CD4-positive, alpha-beta memory T cell (primary cell): ENCODE results near the gene VSTM2L. TPM values are rescaled to one million over a fixed set of nuclear protein-coding genes. Genes with fewer than 3 reads are reported as not detected.

Experiments
- CTCF ChIA-PET: fragments of 350-600 bp; sonication (Branson Sonifier 250); formaldehyde crosslinking; loops from one replicate; lab custom pipeline; 2021; ENCODE audit warnings: inconsistent platforms; ENCODE audit not compliant: partially characterized antibody; lab: Charles Lee
- POLR2A ChIA-PET: fragments of 350-600 bp; sonication (Branson Sonifier 250); formaldehyde crosslinking; loops from one replicate; lab custom pipeline; 2021; ENCODE audit not compliant: partially characterized antibody; lab: Charles Lee
- DNase-seq, 5 donors: peaks; one replicate each; pipeline versions ENCODE4 v3.0.0 to v3.0.0-alpha.2; 2020 to 2022; ENCODE audit warnings: mixed read lengths in 1 of 5
- H3K27ac ChIP-seq: one replicate; pipeline ENCODE4 v1.7.0; 2013; ENCODE audit warnings: low read depth, low read length
- H3K27me3 ChIP-seq: 2 replicates; pipeline ENCODE4 v1.7.0; 2013; ENCODE audit warnings: mild to moderate bottlenecking, low read length, moderate library complexity; ENCODE audit not compliant: insufficient read depth
- H3K36me3 ChIP-seq: 2 replicates; pipeline ENCODE4 v1.7.0; 2013; ENCODE audit warnings: mild to moderate bottlenecking, low read length, moderate library complexity; ENCODE audit not compliant: insufficient read depth
- H3K4me1 ChIP-seq: 2 replicates; pipeline ENCODE4 v1.7.0; 2013; ENCODE audit warnings: mild to moderate bottlenecking, low read length, moderate library complexity; ENCODE audit not compliant: insufficient read depth
- H3K4me3 ChIP-seq, 2 donors: one replicate each; pipeline ENCODE4 v1.7.0; 2013; ENCODE audit warnings: low read length in 2 of 2, mild to moderate bottlenecking in 1 of 2
- H3K9me3 ChIP-seq, 2 donors: one replicate each; pipeline ENCODE4 v1.7.0; 2013; ENCODE audit warnings: low read length in 2 of 2, control low read depth in 1 of 2; ENCODE audit not compliant: control insufficient read depth in 1 of 2
- H3K27ac Mint-ChIP-seq, 7 donors: one replicate each; pipeline ENCODE4 v1.8.0; 2020 to 2021; ENCODE audit warnings: mixed read lengths in 7 of 7, mild to moderate bottlenecking in 6 of 7, inconsistent platforms in 3 of 7, moderate library complexity in 3 of 7
- H3K27me3 Mint-ChIP-seq, 2 donors: one replicate each; pipeline ENCODE4 v1.8.0; 2020 to 2021; ENCODE audit warnings: mixed read lengths in 2 of 2
- H3K36me3 Mint-ChIP-seq, 2 donors: one replicate each; pipeline ENCODE4 v1.8.0; 2020 to 2021; ENCODE audit warnings: mixed read lengths in 2 of 2, inconsistent platforms in 1 of 2, mild to moderate bottlenecking in 1 of 2
- H3K4me1 Mint-ChIP-seq, 4 donors: one replicate each; pipeline ENCODE4 v1.8.0; 2020 to 2021; ENCODE audit warnings: mixed read lengths in 4 of 4, mild to moderate bottlenecking in 1 of 4
- H3K4me3 Mint-ChIP-seq, 8 donors: one replicate each; pipeline ENCODE4 v1.8.0; 2020 to 2021; ENCODE audit warnings: mixed read lengths in 8 of 8, mild to moderate bottlenecking in 7 of 8, moderate library complexity in 6 of 8, inconsistent platforms in 3 of 8
- H3K9me3 Mint-ChIP-seq, 8 donors: one replicate each; pipeline ENCODE4 v1.8.0; 2020 to 2021; ENCODE audit warnings: mixed read lengths in 8 of 8, mild to moderate bottlenecking in 5 of 8, inconsistent platforms in 3 of 8, moderate library complexity in 1 of 8
- intact Hi-C: fragments of 100-400 bp; cut with micrococcal nuclease; formaldehyde crosslinking; loops from one replicate; pipeline ENCODE4 v1.15.1; 2023
- polyA plus RNA-seq, 2 donors: library from polyadenylated mRNA; unstranded; fragments of 300-500 nt; fragmentation: Illumina TruSeq; gene quantifications; one replicate each; pipeline ENCODE4 v1.2.3, GENCODE V29; 2021
- total RNA-seq, 2 experiments: library from RNA; stranded (reverse); gene quantifications; one replicate each; pipeline ENCODE4 v1.2.3, GENCODE V29; 2021

The VSTM2L gene
- total and polyA plus RNA-seq, 4 experiments from 2014 or later, result not detected

DNA sequence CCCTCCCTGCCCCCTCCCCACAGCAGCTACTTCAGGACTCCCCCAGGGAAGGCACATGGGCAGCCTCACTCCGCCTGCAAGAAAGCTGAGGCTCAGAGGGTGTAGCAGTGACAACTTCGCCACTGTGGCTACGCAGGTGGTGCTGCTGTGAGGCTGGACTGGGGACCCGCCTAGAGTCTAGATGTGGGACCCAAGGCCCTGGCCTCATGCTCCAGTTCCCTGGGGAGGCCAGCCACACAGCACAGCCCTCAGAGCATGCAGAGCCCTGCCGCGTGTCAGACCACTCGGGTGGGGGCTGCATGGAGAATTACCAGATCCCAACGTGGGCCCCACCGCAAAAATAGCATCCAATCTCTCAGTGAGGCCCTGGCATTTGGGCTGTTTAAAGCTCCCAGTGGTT is 30.8 kb upstream of the VSTM2L start:
- Histone ChIP-seq H3K4me1 (no peaks in the 10 kb centered on the region), H3K36me3 (peaks cover 14% of the 10 kb centered on the region), H3K9me3 (no peaks in the 10 kb centered on the region), H3K4me3 (no peak overlapping the region), H3K27ac (no peak overlapping the region), H3K27me3 (no peaks in the 10 kb centered on the region)
- no peak for DNase-seq
- Mint-ChIP-seq H3K27ac (no peak overlapping the region), H3K4me3 (no peak overlapping the region), H3K36me3 (peaks cover 42 to 57% of the 10 kb centered on the region in 2 donors), H3K4me1 (no peaks in the 10 kb centered on the region), H3K27me3 (no peaks in the 10 kb centered on the region), H3K9me3 (no peaks in the 10 kb centered on the region)
- ChIA-PET POLR2A (no interaction called here), CTCF (no interaction called here)
- intact Hi-C loops, result no loop called here

DNA sequence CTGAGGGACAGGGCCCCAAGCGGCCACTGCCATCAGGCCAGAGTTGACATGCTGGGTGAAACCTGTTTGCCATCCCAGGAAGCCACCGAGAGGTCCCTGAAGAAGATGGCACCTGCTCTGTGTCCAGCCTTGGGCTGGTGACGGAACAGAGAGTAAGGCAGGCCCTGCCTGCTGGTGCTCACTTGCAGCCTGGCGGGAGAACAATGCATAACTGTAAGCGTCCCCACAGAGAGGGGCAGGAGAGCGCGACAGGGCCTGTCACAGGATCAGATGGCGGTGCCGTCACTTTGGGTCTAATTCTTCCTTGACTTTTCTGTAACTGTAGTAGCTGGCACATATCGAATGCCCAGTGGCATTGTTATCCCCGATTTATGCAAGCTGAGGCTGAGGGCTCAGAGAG is 29.0 kb upstream of the VSTM2L start:
- ChIA-PET CTCF (no interaction called here), POLR2A (no interaction called here)
- H3K36me3 ChIP-seq, result peaks cover 10% of the 10 kb centered on the region
- H3K4me1 ChIP-seq, result no peaks in the 10 kb centered on the region
- Mint-ChIP-seq H3K27me3 (no peaks in the 10 kb centered on the region), H3K4me3 (no peak overlapping the region), H3K36me3 (peaks cover 36 to 44% of the 10 kb centered on the region in 2 donors), H3K9me3 (no peaks in the 10 kb centered on the region), H3K4me1 (no peaks in the 10 kb centered on the region), H3K27ac (no peak overlapping the region)
- intact Hi-C loops, result no loop called here
- no peaks in the 10 kb centered on the region for H3K27me3 ChIP-seq
- H3K9me3 ChIP-seq, result no peaks in the 10 kb centered on the region
- no peak overlapping the region for H3K4me3 ChIP-seq
- no peak for DNase-seq
- no peak overlapping the region for H3K27ac ChIP-seq

DNA sequence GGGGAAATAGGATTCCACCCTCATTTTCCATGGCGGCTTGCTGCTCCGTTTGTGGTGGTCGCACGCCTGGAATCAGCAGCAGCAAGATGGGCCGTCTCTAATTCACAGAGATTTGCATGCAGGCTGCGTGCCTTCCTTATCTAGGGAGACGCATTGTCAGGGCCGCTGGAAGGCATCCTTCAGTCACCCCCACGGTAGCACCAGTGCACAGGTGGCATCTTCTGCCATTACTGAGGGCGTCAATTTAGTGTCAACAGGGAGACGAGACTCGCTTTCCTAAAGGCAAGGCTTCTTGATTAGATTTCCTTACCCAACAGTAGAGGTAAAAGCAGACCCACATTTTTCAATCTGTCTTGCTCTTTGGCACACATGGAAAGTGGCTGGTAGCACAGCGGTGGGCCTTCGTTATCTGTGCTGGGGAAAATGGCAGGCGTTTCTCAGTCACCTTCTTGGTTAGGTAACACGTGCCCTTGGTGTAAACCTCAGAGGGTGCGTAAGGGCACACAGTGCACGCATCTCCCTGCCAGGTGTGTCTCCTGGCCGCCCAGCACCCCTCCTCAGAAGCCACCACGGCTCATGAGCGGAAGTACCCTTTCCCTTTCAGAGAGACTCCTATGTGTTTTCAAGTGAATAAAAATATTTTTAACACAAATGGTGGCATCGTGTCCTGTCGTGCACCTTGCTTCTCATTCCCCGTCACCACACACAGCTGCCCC is 27.3 kb upstream of the VSTM2L start:
- Histone ChIP-seq H3K4me1 (no peaks in the 10 kb centered on the region), H3K4me3 (no peak overlapping the region), H3K27ac (no peak overlapping the region), H3K36me3 (peaks cover 6% of the 10 kb centered on the region), H3K9me3 (no peaks in the 10 kb centered on the region), H3K27me3 (no peaks in the 10 kb centered on the region)
- DNase-seq, result no peak
- Mint-ChIP-seq H3K9me3 (no peaks in the 10 kb centered on the region), H3K36me3 (peaks cover 26 to 29% of the 10 kb centered on the region in 2 donors), H3K4me3 (no peak overlapping the region), H3K27ac (no peak overlapping the region), H3K4me1 (no peaks in the 10 kb centered on the region), H3K27me3 (no peaks in the 10 kb centered on the region)
- CTCF ChIA-PET, result no interaction called here
- POLR2A ChIA-PET, result no interaction called here
- intact Hi-C loops, result no loop called here

DNA sequence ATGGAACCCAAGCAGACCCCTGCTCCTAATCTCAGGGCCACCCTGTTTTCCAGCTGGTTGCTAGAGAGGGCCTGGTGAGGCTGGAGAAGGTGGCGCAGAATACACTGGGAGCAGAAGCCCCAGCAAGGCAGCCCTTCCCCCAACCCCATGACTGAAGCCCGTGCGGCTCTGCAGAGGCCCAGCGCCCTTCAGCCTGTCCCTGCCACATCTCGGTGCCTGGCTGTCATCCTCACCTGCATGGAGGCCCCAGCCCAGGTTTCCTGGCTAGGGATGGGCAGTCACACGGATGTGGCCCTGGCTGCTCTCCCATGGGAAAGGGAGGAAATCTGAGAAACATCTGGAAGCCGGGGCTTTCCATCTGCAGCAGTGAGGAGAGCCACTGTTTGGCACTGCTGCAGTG is 26.1 kb upstream of the VSTM2L start:
- H3K9me3 ChIP-seq, result no peaks in the 10 kb centered on the region
- no peaks in the 10 kb centered on the region for H3K27me3 ChIP-seq
- H3K36me3 ChIP-seq, result peaks cover 6% of the 10 kb centered on the region
- H3K27ac ChIP-seq, result no peak overlapping the region
- H3K4me3 ChIP-seq, result no peak overlapping the region
- intact Hi-C loops, result no loop called here
- ChIA-PET POLR2A (no interaction called here), CTCF (no interaction called here)
- no peaks in the 10 kb centered on the region for H3K9me3 Mint-ChIP-seq
- H3K36me3 Mint-ChIP-seq, result peaks cover 16 to 17% of the 10 kb centered on the region in 2 donors
- no peaks in the 10 kb centered on the region for H3K4me1 Mint-ChIP-seq
- no peaks in the 10 kb centered on the region for H3K4me1 ChIP-seq
- H3K27ac Mint-ChIP-seq, result no peak overlapping the region
- no peaks in the 10 kb centered on the region for H3K27me3 Mint-ChIP-seq
- no peak for DNase-seq
- H3K4me3 Mint-ChIP-seq, result no peak overlapping the region

DNA sequence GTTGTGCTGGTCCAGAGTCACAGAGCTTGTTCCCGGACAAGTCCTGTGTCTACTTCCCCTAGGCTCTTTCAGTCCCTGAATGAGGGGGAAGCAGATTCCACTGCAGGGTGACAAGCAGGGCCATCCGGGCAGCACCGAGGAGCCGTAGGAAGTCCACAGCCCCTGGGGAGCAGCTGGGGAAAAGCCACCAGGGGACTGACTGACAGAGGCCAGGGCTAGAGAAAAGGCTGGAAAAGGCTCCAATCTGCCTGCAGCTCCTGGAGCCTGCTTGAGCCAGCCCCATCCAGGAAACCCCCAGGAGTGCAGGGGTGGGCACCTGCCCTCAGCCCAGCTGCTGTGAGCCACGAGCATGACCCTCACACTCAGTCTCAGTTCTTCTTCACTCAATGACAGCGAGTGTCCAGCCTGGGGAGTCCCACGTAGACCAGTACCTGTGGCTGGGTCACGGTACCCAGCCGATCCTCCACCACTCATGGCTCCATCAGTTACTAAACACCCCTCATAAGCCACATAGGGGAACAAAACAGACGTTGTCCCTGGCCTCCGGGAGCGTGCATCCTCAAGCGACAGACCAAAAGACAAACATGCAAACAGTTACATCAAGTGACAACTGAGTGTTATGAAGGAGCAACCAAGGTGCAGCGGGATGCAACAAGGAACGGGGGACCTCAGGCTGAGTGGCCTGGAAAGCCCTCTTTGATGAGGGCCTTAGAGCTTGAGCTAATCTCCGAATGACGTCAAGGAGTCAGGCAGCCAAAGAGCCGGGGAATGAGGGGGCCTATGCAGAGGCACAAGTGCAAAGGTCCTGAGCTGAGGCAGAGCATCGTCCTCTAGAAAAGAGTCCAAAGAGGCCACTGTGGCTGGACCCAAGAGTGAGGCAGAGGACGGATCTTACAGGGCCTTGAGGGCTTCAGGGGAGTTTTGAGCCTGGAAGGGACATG is 24.8 kb upstream of the VSTM2L start:
- H3K4me3 Mint-ChIP-seq, result no peak overlapping the region
- H3K9me3 Mint-ChIP-seq, result no peaks in the 10 kb centered on the region
- no peaks in the 10 kb centered on the region for H3K4me1 ChIP-seq
- no peaks in the 10 kb centered on the region for H3K27me3 Mint-ChIP-seq
- intact Hi-C loops, result no loop called here
- DNase-seq, result no peak
- H3K27ac Mint-ChIP-seq, result no peak overlapping the region
- no peak overlapping the region for H3K27ac ChIP-seq
- H3K36me3 ChIP-seq, result no peaks in the 10 kb centered on the region
- H3K36me3 Mint-ChIP-seq, result peaks cover 10 to 13% of the 10 kb centered on the region in 2 donors
- CTCF ChIA-PET, result no interaction called here
- POLR2A ChIA-PET, result no interaction called here
- H3K9me3 ChIP-seq, result no peaks in the 10 kb centered on the region
- H3K27me3 ChIP-seq, result no peaks in the 10 kb centered on the region
- H3K4me1 Mint-ChIP-seq, result no peaks in the 10 kb centered on the region
- no peak overlapping the region for H3K4me3 ChIP-seq

DNA sequence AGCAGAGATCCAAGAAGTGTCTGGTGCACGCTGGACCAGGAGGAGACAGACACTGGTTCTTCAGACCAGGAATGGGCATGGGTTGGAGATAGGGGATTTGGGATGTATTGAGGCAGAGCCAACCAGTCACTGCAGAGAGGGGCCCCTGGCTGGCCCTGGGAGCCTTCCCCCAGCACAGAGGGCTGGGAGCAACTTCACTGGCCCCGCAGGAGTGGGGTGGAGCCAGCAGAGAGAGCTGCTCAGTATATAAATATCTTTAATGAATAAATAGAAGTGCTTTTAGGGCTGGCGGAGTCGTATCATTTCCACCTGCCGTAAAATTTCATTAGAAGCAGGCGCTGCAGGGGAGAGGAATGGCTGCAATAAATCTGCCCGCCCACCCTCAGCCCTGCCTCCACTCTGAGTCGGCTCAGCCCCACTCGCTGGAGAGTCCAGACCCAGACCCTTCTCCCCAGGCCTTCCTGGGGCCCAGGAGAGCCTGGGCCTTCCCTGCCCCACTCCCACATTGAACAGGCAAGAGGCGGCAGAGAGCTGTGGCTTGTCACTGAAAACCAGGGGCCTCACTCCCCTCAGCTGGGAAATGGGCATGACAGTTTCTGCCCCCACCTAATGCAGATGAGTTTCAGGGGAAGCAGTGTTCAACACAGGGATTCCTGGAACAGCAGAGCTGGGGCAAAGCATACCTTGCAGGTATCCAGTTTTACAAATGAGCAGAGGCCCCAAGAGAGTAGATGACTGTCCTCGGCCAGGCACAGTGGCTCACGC is 23.9 kb upstream of the VSTM2L start:
- Mint-ChIP-seq H3K36me3 (peaks cover 4% of the 10 kb centered on the region in 2 donors), H3K27me3 (no peaks in the 10 kb centered on the region), H3K4me3 (no peak overlapping the region), H3K4me1 (no peaks in the 10 kb centered on the region), H3K27ac (no peak overlapping the region), H3K9me3 (peaks cover 0 to 3% (median 0%) of the 10 kb centered on the region in 8 donors)
- Histone ChIP-seq H3K4me3 (no peak overlapping the region), H3K9me3 (no peaks in the 10 kb centered on the region), H3K4me1 (no peaks in the 10 kb centered on the region), H3K27ac (no peak overlapping the region), H3K36me3 (no peaks in the 10 kb centered on the region), H3K27me3 (no peaks in the 10 kb centered on the region)
- ChIA-PET POLR2A (no interaction called here), CTCF (no interaction called here)
- intact Hi-C loops, result no loop called here
- DNase-seq, result no peak

DNA sequence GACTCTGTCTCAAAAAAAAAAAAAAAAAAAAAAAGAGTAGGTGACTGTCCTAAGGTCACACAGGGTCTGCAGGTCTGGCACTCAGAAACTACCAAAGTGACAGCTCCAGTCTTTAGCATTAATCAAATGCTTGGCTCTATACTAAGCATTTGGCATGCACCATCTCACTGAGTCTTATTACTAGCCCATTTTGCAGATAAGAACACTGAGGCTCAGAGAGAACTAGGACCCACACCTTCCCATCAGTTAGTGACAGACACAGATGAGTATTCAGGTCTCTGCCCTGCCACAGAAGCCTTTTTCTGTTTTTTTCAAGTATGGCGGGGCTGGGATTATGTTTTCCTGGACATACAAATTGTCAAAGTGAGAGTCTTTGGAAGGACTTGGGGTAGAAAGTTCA is 23.1 kb upstream of the VSTM2L start:
- DNase-seq, result no peak
- H3K9me3 Mint-ChIP-seq, result peaks cover 0 to 3% (median 0%) of the 10 kb centered on the region in 8 donors
- Histone ChIP-seq H3K4me3 (no peak overlapping the region), H3K9me3 (no peaks in the 10 kb centered on the region), H3K27ac (no peak overlapping the region), H3K36me3 (no peaks in the 10 kb centered on the region), H3K4me1 (no peaks in the 10 kb centered on the region), H3K27me3 (no peaks in the 10 kb centered on the region)
- no peaks in the 10 kb centered on the region for H3K36me3 Mint-ChIP-seq
- no peak overlapping the region for H3K4me3 Mint-ChIP-seq
- ChIA-PET CTCF (no interaction called here), POLR2A (no interaction called here)
- intact Hi-C loops, result no loop called here
- H3K27ac Mint-ChIP-seq, result no peak overlapping the region
- H3K27me3 Mint-ChIP-seq, result no peaks in the 10 kb centered on the region
- no peaks in the 10 kb centered on the region for H3K4me1 Mint-ChIP-seq
